Measurements from ENCODE around the gene WDFY4.

WDFY4 gene

GRCh38 chr10:48907730-48908129, 223.1 kb downstream of the WDFY4 start:
- no peak for DNase-seq (ENCODE audit: low spot score)

GRCh38 chr10:48910548-48910947, 225.9 kb downstream of the WDFY4 start:
- DNase-seq (ENCODE audit: low spot score), result no peak

- DNase-seq (ENCODE audit: low spot score), result no peak
These were observed 229.0 kb downstream of the WDFY4 start for GRCh38 chr10:48913674-48914073.

GRCh38 chr10:48923748-48924147, 239.1 kb downstream of the WDFY4 start:
- no peak for DNase-seq (ENCODE audit: low spot score)

- DNase-seq (ENCODE audit: low spot score), result no peak
These were observed 240.3 kb downstream of the WDFY4 start for GRCh38 chr10:48924988-48925387.

GRCh38 chr10:48926255-48926654, 241.6 kb downstream of the WDFY4 start:
- no peak for DNase-seq (ENCODE audit: low spot score)

GRCh38 chr10:48926764-48927540, 242.3 kb downstream of the WDFY4 start:
- no peak for DNase-seq (ENCODE audit: low spot score)

GRCh38 chr10:48929413-48929990, 244.8 kb downstream of the WDFY4 start:
- no peak for DNase-seq (ENCODE audit: low spot score)

GRCh38 chr10:48931188-48931587, 246.5 kb downstream of the WDFY4 start:
- no peak for DNase-seq (ENCODE audit: low spot score)

- no peak for DNase-seq (ENCODE audit: low spot score)
These were observed 248.4 kb downstream of the WDFY4 start for GRCh38 chr10:48932831-48933664.

GRCh38 chr10:48934672-48935501, 250.2 kb downstream of the WDFY4 start:
- no peak for DNase-seq (ENCODE audit: low spot score)

- DNase-seq (ENCODE audit: low spot score), result no peak
These were observed 250.9 kb downstream of the WDFY4 start for GRCh38 chr10:48935577-48935976.

GRCh38 chr10:48937796-48938195, 253.1 kb downstream of the WDFY4 start:
- DNase-seq (ENCODE audit: low spot score), result no peak

GRCh38 chr10:48938281-48938680, 253.6 kb downstream of the WDFY4 start:
- DNase-seq (ENCODE audit: low spot score), result no peak

- DNase-seq (ENCODE audit: low spot score), result no peak
These were observed 254.4 kb downstream of the WDFY4 start for GRCh38 chr10:48938990-48939536.

GRCh38 chr10:48939790-48940325, 255.2 kb downstream of the WDFY4 start, which contains the start of gene LRRC18:
TSS of gene LRRC18 (minus strand) at chr10:48939840. CDS start at chr10:48914155, 25,685 bp downstream.
- no peak for DNase-seq (ENCODE audit: low spot score)

- DNase-seq (ENCODE audit: low spot score), result no peak
These were observed 255.7 kb downstream of the WDFY4 start for GRCh38 chr10:48940372-48940771.

- no peak for DNase-seq (ENCODE audit: low spot score)
These were observed 256.3 kb downstream of the WDFY4 start for GRCh38 chr10:48940958-48941357.

- DNase-seq (ENCODE audit: low spot score), result no peak
These were observed 256.9 kb downstream of the WDFY4 start for GRCh38 chr10:48941427-48942075.

GRCh38 chr10:48943096-48943495, 258.4 kb downstream of the WDFY4 start:
- no peak for DNase-seq (ENCODE audit: low spot score)

- DNase-seq (ENCODE audit: low spot score), result no peak
These were observed 259.5 kb downstream of the WDFY4 start for GRCh38 chr10:48944171-48944570.
